ENCODE data around the gene ADAM12.

DNA sequence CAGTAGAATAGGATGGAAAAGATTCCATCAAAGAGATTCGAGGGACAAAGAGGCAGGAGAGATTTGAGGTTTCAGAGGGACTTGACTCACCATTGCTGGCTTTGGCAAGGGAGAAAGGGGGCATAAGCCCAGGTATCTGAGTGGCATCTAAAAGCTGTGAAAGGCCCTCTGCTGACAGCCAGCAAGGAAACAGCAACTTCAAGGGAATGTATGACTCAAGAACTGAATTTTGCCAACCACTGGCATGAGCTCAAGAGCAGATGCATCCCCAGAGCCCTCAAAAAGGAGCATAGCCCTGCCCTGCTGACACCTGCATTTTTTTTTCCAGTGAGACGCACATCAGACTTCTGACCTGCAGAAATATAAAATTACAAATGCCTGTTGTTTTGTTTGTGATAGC is 19.6 kb upstream of the ADAM12 start:
- TF ChIP-seq, protein P1, sequence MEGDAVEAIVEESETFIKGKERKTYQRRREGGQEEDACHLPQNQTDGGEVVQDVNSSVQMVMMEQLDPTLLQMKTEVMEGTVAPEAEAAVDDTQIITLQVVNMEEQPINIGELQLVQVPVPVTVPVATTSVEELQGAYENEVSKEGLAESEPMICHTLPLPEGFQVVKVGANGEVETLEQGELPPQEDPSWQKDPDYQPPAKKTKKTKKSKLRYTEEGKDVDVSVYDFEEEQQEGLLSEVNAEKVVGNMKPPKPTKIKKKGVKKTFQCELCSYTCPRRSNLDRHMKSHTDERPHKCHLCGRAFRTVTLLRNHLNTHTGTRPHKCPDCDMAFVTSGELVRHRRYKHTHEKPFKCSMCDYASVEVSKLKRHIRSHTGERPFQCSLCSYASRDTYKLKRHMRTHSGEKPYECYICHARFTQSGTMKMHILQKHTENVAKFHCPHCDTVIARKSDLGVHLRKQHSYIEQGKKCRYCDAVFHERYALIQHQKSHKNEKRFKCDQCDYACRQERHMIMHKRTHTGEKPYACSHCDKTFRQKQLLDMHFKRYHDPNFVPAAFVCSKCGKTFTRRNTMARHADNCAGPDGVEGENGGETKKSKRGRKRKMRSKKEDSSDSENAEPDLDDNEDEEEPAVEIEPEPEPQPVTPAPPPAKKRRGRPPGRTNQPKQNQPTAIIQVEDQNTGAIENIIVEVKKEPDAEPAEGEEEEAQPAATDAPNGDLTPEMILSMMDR (IDR thresholded peaks at IDR 0.05; ENCODE audit: poor library complexity, severe bottlenecking), result no peak
- TF ChIP-seq EZH2 (IDR thresholded peaks at IDR 0.05; ENCODE audit: borderline replicate concordance, insufficient read depth, low read length, poor library complexity, severe bottlenecking) (no peak), EP300 (conservative IDR thresholded peaks at IDR 0.05; ENCODE audit: poor library complexity, severe bottlenecking) (no peak), POLR2AphosphoS5 (IDR thresholded peaks at IDR 0.05) (no peak)
